GM18520 (cell line): Measurements from ENCODE around the gene TEAD1.
"Not testable (repeated sequence)": the region's sequence is repeated elsewhere in the genome, so short reads cannot be mapped to it uniquely, and the experiment has no call there.

ENCODE experiments used
- ATAC-seq: cut with Tn5 transposase; IDR thresholded peaks from one replicate; pipeline ENCODE4 v1.9.1; 2021; ENCODE audit not compliant: unreplicated experiment

TEAD1 gene

DNA sequence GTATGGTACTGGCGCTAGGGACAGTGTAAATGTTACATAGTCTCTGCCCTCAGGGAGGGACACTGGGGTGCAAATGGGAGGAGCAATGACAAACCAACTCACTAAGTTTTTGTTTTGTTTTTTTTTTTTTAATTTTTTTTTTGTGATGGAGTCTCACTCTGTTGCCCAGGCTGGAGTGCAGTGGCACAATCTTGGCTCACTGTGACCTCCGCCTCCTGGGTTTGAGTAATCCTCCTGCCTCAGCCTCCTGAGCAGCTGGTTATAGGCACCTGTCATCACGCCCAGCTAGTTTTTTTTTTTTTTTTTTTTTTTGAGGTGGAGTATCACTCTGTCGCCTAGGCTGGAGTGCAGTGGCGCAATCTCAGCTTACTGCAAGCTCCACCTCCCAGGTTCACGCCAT is 83.9 kb downstream of the TEAD1 start:
- not testable (repeated sequence) for ATAC-seq

GRCh38 chr11:12761029-12761428 is 86.8 kb downstream of the TEAD1 start:
- no peak for ATAC-seq

DNA sequence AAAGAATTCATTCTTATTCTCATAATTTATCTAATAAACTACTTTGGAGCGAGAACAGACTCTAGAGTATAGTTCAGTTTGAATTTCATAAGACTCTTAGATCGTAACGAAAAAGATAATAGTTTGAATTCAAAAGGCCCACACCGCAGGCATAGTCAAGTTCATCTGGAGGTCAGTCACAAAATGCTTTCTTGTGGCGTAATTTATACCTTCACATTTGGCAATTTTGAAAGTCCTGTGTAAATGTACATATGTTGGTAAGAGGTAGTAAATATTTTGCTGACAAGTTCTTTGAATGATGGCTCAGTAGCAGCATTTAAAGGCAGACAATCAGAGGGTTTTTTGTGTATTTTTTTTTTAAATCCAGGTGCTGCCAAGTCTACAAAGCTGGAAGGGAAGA is 88.1 kb downstream of the TEAD1 start:
- no peak for ATAC-seq

DNA sequence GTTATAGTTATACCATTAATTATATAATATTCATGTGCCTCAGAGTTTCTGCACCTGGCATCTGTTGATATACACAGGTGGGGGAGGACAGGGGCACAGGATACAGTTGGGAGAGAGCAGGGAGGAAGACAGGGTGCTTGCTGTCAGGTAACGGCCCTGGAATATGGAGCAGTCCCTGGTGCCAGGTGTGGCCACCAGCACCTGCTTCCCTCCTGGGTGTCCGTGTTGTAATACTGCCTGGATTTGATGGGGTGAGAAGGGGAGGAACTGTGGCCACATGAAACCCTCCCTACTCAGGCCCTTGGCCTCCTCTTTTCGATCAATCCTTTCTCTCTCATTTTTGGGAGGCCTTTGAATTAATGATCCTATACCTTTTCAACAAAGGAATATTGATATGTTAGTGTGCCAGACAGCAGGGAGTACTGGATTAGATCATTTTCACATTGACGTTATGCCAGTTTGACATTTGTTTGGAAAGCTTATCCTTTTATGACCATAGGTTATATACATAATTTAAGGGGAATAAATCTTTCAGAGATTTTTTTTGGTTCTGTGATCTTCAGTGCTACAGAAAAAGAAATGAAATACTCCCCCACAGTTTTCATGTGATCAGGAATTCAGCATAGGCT is 88.6 kb downstream of the TEAD1 start:
- ATAC-seq: no peak

- ATAC-seq: no peak
Observed at GRCh38 chr11:12764187-12764914, 90.1 kb downstream of the TEAD1 start.

DNA sequence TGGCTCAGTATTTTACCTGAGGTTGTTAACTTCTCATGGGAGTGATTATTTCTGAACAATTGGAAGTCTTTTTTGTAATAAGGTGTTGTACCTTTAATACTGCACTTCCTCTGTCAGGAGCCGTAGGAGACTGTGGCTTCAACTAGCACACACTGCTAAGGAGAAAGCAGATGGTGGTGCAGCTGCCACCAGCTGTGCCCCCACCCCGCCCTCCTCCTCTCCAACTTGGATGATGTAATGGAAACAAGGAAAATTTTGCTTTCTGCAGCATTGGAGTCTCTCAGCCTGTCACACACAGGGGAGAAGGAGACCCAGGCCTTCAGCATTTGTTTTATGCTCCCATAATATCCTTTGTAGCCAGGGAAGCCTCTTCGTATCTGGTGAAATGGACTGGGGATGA is 91.2 kb downstream of the TEAD1 start:
- no peak for ATAC-seq

DNA sequence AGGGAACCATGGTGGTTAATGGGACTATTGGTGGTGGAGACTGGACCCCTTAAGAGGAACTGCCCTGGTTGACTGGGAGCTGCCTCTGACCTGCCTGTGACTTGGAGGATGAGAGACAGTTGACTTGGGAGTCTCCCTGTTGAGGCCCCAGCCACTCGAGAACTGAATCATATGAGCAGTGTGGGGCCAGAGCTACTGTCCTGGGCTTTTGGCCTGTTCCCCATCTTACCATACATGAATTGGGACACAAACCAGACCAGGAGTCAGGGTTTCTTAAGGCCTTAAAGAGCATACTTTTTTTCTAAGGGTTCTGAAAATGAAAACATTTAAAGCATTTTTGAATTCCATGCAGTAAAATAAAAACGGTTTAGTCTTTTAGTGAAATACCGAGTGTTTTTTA is 92.8 kb downstream of the TEAD1 start:
- ATAC-seq: no peak

DNA sequence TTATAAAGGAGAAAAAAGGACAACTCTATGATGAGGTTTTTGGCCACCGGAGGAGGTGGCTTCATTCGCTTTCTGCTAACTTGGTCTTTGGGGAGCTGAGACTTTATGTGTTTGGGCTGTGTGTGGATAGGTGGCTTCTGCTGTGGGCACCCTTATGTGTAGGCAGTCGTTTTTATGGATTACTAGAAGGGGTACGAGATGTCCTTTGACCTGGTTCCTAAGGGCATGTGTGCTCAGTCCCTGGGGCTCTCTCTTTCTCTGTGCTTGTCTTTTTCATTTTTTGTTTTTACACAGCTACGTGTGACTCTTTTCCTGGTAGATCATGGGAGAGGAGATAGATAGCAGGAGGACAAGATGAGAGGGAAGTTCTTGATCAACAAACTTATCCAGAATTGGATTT is 93.4 kb downstream of the TEAD1 start:
- no peak for ATAC-seq

- no peak for ATAC-seq
Observed at GRCh38 chr11:12768726-12769673, 94.8 kb downstream of the TEAD1 start.

GRCh38 chr11:12769834-12770345 is 95.7 kb downstream of the TEAD1 start:
- ATAC-seq: no peak

DNA sequence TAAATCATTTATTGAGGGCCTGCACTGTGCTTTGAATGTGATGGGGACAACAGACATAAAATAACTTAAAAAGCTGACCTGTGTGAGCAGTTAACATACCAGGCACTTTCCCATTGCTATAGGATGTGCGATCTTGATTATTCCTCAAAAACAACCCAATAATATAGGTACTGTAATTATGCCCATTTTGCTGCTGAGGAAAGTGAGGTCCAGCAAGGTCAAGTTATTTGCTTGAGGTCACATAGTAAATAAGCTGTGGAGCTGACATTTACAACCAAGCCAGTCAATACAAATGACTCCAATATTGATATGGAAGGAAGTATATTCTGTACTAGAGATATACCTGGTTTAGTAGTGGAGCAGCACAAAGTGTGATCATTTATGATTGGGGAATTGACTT is 96.2 kb downstream of the TEAD1 start:
- ATAC-seq: no peak

DNA sequence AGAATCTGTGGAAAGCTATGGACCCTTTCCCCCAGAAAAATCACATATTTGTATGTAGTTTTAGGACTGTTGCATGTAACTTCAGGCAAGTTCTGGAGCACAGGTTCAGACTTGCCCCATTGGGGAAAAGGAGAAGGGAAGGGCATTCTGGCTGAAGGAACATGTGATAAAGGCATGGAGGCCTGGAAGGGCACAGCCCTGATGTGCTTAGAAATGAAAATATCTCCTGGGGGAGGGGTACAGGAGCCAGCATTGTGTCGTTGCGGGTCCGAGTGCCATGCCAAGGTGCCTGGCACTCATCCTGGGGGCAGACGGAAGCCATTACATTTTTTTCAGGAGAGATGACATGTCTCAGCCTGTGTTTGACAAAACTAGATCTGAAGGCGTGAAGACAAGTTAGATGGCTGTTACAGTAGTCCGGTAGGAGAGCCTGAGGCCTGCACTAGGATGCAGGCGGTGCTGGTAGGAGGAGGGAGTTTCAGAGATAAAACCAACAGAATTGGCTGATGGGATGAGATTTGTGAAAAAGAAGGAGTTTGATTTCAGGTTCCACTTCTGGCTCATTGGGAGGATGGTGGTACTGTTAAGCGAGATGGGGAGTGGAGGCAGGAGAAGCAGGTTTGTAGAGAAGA is 96.9 kb downstream of the TEAD1 start:
- no peak for ATAC-seq

GRCh38 chr11:12771875-12772274 is 97.7 kb downstream of the TEAD1 start:
- ATAC-seq: no peak

GRCh38 chr11:12772324-12772723 is 98.1 kb downstream of the TEAD1 start:
- ATAC-seq: no peak

DNA sequence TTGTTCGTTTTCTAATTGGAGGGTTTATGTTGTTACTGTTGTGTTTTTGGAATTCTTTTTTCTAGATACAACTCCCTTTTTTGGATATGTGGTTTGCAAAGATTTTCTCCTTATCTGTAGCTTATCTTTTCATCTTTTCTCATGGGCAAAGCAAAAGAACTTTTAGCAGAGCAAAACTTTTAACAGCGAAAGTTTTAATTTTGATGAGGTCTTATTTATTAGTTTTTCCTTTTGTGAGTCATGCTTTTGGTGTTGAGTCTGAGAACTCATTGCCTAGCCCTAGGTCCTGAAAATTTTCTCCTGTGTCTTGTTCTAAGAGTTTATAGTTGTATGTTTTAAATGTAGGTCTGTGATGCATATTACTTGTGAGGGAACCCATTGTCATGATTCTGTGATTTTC is 99.4 kb downstream of the TEAD1 start:
- no peak for ATAC-seq

DNA sequence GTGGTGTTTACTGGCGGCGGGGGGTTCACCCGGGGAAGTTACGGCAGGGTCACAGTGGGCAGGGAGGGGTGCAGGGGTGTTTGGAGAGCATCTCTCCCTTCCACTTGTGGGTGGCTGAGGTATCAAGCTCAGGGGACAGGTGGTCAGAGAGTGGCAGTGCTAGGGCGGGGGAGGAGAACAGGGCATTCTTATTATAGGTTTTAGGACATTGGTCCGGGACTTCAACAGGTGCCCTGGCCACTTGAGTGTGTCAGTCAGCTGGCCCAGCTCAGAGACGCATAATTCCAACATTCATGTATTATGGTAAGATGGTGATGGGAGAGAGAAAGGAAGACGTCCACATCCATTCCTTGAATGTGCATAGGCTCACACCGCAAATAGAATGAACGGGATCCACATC is 101.7 kb downstream of the TEAD1 start:
- ATAC-seq: no peak

- ATAC-seq: no peak
Observed at GRCh38 chr11:12777208-12777874, 103.1 kb downstream of the TEAD1 start.

GRCh38 chr11:12778240-12778905 is 104.2 kb downstream of the TEAD1 start:
- no peak for ATAC-seq

- ATAC-seq: no peak
Observed at GRCh38 chr11:12783765-12784164, 109.5 kb downstream of the TEAD1 start.

DNA sequence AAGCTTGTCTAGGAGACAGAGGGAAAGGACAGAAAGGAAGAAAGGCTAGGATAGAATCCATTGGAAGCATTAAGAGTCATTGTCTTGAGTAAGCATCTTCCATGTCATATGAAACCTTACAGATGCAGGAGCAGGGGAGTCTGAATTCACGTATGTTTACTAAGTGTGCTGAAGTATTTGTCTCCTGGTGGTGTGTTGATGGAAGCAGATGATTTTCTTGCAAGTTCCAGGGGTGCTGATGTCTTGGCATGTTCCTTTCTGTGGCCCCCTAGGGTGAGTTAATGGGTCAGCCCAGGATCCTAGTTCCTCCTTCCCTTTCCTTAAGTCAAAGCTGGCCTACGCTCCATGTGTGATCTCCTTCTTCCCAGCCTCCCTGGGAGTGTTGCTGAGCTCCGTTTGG is 110.2 kb downstream of the TEAD1 start:
- no peak for ATAC-seq
